A673 (cell line): Measurements from ENCODE around the gene GPSM1. TPM values are rescaled to one million over a fixed set of nuclear protein-coding genes. Genes with fewer than 3 reads are reported as not detected.

Source experiments
- BruUV-seq: library from RNA; stranded (reverse); fragments of 400-500 nt; replicated peaks from 2 replicates; lab custom pipeline; 2021; lab: Mats Ljungman, UMichigan
- CTCF ChIA-PET: fragments of 300-600 bp; sonication (Branson Sonifier 250); formaldehyde crosslinking; loops from one replicate; lab custom pipeline; 2022; ENCODE audit warnings: antibody characterized with exemption; lab: Charles Lee
- POLR2A ChIA-PET: fragments of 300-600 bp; sonication (Branson Sonifier 250); formaldehyde crosslinking; loops from one replicate; lab custom pipeline; 2022; ENCODE audit warnings: antibody characterized with exemption; ENCODE audit not compliant: low non-redundant PET; lab: Charles Lee
- DNase-seq: peaks from one replicate; pipeline ENCODE4 v3.0.0-alpha.2; 2015; ENCODE audit warnings: low spot score
- H3K27ac ChIP-seq: fragments of 200-600 bp; sonication (generic); 2 replicates; pipeline ENCODE4 v1.5.1; 2016; ENCODE audit warnings: mixed run types, low read depth, mild to moderate bottlenecking, mixed read lengths, antibody characterized with exemption, low read length; ENCODE audit not compliant: poor library complexity, severe bottlenecking
- H3K27me3 ChIP-seq: fragments of 200-600 bp; sonication (generic); replicated peaks from 2 replicates; pipeline ENCODE4 v1.6.1; 2017; ENCODE audit warnings: mixed run types, low read depth, mild to moderate bottlenecking, mixed read lengths, antibody characterized with exemption, low read length; ENCODE audit not compliant: insufficient read depth, poor library complexity
- H3K36me3 ChIP-seq: fragments of 200-600 bp; sonication (generic); 2 replicates; pipeline ENCODE4 v1.6.1; 2016; ENCODE audit warnings: mixed run types, mild to moderate bottlenecking, mixed read lengths, antibody characterized with exemption, low read length; ENCODE audit not compliant: insufficient read depth, poor library complexity, severe bottlenecking
- H3K4me1 ChIP-seq: fragments of 200-600 bp; sonication (generic); 2 replicates; pipeline ENCODE4 v1.6.1; 2017; ENCODE audit warnings: mixed run types, mild to moderate bottlenecking, mixed read lengths, antibody characterized with exemption, low read length; ENCODE audit not compliant: insufficient read depth, poor library complexity, severe bottlenecking
- H3K4me3 ChIP-seq: fragments of 200-600 bp; sonication (generic); 2 replicates; pipeline ENCODE4 v1.5.1; 2016; ENCODE audit warnings: low read depth, mixed run types, mild to moderate bottlenecking, mixed read lengths, low read length; ENCODE audit not compliant: poor library complexity, severe bottlenecking
- H3K9me3 ChIP-seq: fragments of 200-600 bp; sonication (generic); 2 replicates; pipeline ENCODE4 v1.6.1; 2016; ENCODE audit warnings: mixed run types, low read depth, mild to moderate bottlenecking, mixed read lengths, antibody characterized with exemption, low read length; ENCODE audit not compliant: poor library complexity, severe bottlenecking
- CTCF ChIP-seq: fragments of 300-800, 200-600 bp; sonication (generic); conservative IDR thresholded peaks from 2 replicates; pipeline ENCODE4 v1.5.1; 2017; ENCODE audit warnings: low read depth, mild to moderate bottlenecking, antibody characterized with exemption, low read length, moderate library complexity, mixed read lengths
- EZH2 ChIP-seq: fragments of 200-600 bp; sonication (generic); IDR thresholded peaks from 2 replicates; pipeline ENCODE4 v1.6.1; 2017; ENCODE audit warnings: borderline replicate concordance, low read depth, mild to moderate bottlenecking, mixed read lengths, antibody characterized with exemption, low read length; ENCODE audit not compliant: poor library complexity, severe bottlenecking
- intact Hi-C: fragments of 100-400 bp; cut with micrococcal nuclease; formaldehyde crosslinking; loops from one replicate; pipeline ENCODE4 v1.10.0; 2022; ENCODE audit not compliant: unreplicated experiment
- total RNA-seq: library from RNA; stranded (reverse); gene quantifications from 2 replicates; pipeline ENCODE4 v1.2.3, GENCODE V29; 2021

GPSM1 gene
- total RNA-seq, 1 experiment from 2014 or later, result 36.4 TPM

DNA sequence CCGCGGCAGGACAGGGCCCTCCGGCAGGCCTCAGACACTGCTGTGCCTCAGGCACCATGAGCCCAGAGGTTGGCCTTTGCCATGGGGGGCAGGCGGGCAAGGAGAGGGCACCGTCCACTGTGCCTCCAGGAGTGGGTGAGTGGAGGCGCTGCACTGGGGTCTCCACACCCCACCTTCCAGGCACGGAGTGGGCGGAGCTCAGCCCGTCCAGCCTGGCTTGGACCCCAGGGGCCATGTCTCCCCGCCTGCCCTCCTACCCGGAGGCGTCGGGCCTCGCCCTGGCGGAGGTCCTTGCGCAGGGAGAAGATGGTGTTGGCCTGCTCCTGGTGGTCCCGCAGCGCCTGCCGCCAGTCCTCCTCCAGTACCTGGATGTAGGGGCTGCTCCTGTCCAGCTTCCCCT lies 42.7 kb downstream of the GPSM1 start:
- no peaks in the 10 kb centered on the region for H3K36me3 ChIP-seq
- no TSS peak for BruUV-seq
- no peak overlapping the region for H3K4me3 ChIP-seq
- TF ChIP-seq EZH2, result no peak
- TF ChIP-seq CTCF, result no peak
- DNase-seq, result no peak
- H3K4me1 ChIP-seq, result no peaks in the 10 kb centered on the region
- no peak overlapping the region for H3K27ac ChIP-seq
- CTCF ChIA-PET, result no interaction called here
- no peaks in the 10 kb centered on the region for H3K9me3 ChIP-seq
- intact Hi-C loops, result no loop called here
- POLR2A ChIA-PET, result no interaction called here
- no peaks in the 10 kb centered on the region for H3K27me3 ChIP-seq

GRCh38 chr9:136370687-136371532 lies 43.6 kb downstream of the GPSM1 start:
- no peaks in the 10 kb centered on the region for H3K27me3 ChIP-seq
- BruUV-seq, result no TSS peak
- CTCF ChIA-PET, result no interaction called here

DNA sequence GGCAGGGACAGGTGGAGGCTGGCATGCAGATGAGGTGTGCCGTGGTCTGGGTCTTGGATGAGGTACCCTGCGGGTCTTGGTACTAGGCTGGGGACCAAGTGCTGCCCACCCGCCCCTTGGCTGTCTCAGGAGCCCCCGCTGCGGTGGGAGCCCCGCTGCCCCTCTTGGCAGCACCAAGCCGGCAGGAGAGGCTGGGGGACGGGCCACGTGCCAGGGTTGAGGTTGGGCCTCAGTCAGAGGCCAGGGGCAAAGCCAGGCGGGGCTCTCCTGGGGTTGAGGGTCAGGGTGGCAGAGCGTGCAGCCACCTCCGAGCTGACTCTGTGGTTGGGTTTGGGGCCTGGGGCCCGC lies 44.2 kb downstream of the GPSM1 start:
- no peaks in the 10 kb centered on the region for H3K9me3 ChIP-seq
- intact Hi-C loops, result no loop called here
- CTCF ChIA-PET, result no interaction called here
- H3K4me1 ChIP-seq, result no peaks in the 10 kb centered on the region
- H3K27ac ChIP-seq, result no peak overlapping the region
- H3K4me3 ChIP-seq, result no peak overlapping the region
- TF ChIP-seq EZH2 (no peak), CTCF (no peak)
- DNase-seq, result no peak
- no peaks in the 10 kb centered on the region for H3K36me3 ChIP-seq
- no peaks in the 10 kb centered on the region for H3K27me3 ChIP-seq
- BruUV-seq, result no TSS peak
- POLR2A ChIA-PET, result no interaction called here

More at GRCh38 chr9:136370687-136371532, 43.6 kb downstream of the GPSM1 start:
- H3K4me3 ChIP-seq, result no peak overlapping the region
- POLR2A ChIA-PET, result interaction anchor here (0.6 kb wide), 1 partner anchor 80 kb away, joined by 3 read pairs; no protein-coding TSS in a partner anchor
- TF ChIP-seq EZH2 (no peak), CTCF (no peak)
- no peaks in the 10 kb centered on the region for H3K9me3 ChIP-seq
- H3K27ac ChIP-seq, result no peak overlapping the region
- intact Hi-C loops, result no loop called here
- DNase-seq, result no peak
- no peaks in the 10 kb centered on the region for H3K36me3 ChIP-seq
- no peaks in the 10 kb centered on the region for H3K4me1 ChIP-seq
